HS-27A (cell line): Measurements from ENCODE around the gene GOSR1.
"Not testable (repeated sequence)": the region's sequence is repeated elsewhere in the genome, so short reads cannot be mapped to it uniquely, and the experiment has no call there.

Source experiments
- DNase-seq: peaks from one replicate; pipeline ENCODE4 v3.0.0-alpha.2; 2012; ENCODE audit warnings: low read depth, missing footprints

GOSR1 gene

DNA sequence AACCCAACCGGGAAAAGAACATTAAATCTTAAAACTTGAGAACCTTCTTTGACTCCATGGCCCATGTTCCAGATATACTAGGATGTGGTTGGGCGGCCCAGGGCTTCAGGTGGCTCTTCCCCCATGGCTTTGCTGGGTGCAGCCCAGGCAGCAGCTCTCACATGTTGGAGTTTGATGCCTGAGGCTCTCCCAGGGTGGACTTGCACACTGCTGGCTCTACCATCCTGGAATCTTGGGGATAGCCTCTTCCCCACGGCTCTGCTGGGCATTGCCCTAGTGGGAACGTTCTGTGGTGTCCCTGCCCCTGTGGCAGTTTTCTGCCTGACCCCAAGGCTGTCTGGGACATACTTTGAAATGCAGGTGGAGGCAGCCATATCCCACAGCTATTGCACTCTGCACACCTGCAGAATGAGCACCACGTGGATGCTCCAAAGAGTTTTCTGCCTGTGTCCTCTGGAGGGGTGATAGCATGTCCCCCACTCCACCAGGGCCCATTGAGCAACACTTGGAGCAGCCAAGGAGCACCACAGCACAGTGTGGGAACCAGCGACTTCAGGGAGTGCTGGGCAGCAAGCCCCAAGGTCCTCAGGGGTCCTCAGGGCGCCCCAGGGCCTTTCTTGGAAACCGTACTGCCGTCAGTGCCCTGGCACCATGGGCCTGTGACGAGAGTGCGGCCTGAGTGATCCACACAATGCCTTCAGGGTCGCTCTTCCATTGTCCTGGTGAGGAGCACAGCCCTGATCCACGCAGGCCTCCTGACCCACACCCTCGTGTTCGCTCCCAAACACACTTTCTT lies 70.8 kb downstream of the GOSR1 start:
- DNase-seq, result no peak

GRCh38 chr17:30549181-30549580 lies 72.0 kb downstream of the GOSR1 start:
- DNase-seq, result not testable (repeated sequence)

GRCh38 chr17:30549864-30550511 lies 72.8 kb downstream of the GOSR1 start:
- no peak for DNase-seq

GRCh38 chr17:30550512-30551273 lies 73.5 kb downstream of the GOSR1 start:
- DNase-seq, result no peak

DNA sequence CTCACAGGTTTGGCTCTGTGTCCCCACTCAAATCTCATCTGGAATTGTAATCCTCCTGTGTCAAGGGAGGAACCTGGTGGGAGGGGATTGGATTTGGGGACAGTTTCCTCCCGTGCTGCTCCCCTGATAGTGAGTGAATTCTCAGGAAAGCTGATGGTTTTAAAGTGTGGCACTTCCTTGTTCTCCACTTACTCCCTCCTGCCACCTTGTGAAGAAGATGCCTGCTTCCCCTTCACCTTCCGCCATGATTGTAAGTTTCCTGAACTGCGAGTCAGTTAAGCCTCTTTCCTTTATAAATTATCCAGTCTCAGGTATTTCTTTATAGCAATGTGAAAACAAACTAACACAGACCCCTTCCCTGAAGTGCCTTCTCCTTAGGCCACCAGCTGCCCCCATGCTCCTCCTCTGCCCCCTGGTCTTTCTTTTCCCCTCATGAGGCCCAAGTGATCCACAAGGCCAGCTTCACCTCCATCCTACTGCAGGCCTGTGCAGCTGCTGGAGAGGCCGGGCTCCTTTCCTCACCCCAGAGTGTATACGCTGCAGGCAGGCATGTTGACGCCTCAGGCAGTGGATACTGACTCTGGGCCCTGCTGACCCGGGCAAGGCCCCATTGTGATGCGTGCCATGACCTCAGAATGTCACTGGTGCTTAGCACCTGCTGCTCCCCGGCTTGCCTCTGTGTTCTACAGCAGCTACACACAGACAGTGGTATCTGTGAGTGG lies 74.2 kb downstream of the GOSR1 start:
- DNase-seq, result not testable (repeated sequence)

- no peak for DNase-seq
These were observed 74.8 kb downstream of the GOSR1 start for GRCh38 chr17:30551996-30552339.

GRCh38 chr17:30552994-30553566 lies 75.9 kb downstream of the GOSR1 start:
- no peak for DNase-seq

GRCh38 chr17:30553823-30554440 lies 76.7 kb downstream of the GOSR1 start:
- DNase-seq, result not testable (repeated sequence)

- no peak for DNase-seq
These were observed 77.9 kb downstream of the GOSR1 start for GRCh38 chr17:30554839-30555751.

GRCh38 chr17:30555942-30556341 lies 78.7 kb downstream of the GOSR1 start:
- no peak for DNase-seq

DNA sequence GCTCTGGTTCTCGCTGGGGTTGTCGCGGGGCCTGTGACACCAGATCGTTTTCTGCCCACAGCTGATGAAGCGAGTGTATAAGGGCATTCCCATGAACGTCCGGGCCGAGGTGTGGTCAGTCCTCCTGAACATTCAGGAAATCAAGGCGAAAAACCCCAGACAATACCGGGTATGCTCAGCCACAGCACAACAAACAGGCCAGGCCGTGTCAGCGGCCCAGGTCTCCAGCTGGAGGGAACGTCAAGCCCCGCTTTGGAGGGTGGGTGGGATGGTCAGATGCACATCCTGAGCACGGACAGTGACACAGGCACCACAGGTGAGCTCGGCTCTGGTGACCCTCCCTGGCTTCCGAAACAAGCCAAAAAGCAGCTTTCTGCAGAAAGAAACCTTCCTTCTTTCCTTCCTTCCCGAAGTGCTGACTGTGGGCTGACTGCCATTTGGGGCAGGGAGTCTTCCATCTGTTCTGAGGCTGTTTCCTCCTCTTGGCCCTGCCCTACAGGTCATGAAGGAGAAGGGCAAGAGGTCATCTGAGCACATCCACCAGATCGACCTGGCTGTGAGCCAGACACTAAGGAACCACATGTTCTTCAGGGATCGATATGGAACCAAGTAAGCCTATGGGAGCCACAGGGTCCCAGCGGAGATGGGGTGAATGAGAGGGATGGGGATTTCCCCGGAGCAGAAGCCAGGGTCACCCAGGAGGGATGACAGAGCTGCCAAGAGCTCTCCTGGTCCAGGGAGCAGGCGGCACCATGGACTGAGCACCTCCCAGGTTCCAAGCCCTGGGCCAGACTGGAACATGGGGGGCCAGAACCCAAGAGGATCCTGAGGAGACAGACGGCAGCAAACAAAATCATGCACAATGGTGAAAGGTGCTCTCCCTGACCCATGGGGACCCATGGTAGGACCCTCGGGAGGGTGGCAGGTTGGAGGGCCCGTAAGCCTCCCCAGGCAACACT lies 79.4 kb downstream of the GOSR1 start:
- DNase-seq, result no peak

- no peak for DNase-seq
These were observed 80.9 kb downstream of the GOSR1 start for GRCh38 chr17:30557916-30558685.

DNA sequence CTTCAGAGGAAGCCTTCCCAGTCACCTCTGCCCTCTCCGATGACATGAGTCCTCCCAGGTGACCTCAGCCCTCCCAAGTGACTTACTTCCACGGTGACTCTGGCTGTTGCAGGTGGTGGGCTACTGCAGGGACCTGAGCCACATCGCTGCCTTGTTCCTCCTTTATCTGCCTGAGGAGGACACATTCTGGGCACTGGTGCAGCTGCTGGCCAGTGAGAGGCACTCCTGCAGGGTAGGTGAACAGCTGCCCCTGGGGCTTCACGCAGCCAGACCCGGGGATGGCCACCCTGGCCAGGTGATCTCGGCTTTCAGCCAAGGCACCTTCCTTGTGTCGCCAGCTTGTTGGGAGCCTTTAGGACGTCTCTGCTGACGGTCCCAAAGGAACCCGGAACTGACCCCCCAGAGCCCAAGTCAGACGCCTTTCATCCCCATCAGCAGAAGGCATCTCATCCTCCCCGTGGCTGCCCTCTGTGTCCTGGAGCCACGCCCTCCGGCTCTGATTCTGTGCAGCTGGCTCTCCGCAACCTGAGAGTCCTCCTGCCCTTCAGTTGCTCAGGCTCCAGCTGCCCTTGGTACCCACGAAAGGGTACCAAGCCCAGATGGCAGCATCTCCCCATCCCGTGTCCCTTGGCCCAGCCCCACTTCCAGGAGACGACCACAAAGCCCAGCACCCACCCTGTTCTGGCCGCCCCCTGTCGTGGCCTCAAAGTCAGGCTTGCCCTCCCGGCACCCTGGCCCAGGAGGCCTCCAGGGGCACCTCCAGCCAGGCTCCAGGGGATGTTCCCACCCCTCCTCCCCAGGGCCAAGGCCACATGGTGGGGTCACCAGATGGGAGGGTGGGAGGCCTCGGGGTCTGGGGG lies 81.7 kb downstream of the GOSR1 start:
- no peak for DNase-seq

DNA sequence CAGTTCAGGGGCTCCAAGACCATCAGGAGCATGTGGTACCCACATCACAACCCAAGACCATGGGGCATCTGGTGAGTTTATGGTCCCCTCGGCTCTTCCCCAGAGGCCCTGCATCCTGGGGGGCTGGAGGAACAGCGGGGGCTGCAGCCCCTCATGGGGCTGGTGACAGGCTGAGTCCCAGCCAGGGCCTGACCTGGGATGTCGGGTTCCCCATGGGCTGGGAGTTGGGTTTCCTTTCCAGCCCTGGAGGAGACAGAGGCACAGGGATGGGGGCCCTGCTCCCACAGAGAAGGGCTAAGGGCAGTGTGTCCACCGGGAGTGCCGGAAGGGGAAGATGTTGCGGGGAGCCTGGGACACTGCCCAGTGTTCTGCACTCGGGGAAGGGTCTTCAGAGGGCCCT lies 82.4 kb downstream of the GOSR1 start:
- DNase-seq, result no peak

DNA sequence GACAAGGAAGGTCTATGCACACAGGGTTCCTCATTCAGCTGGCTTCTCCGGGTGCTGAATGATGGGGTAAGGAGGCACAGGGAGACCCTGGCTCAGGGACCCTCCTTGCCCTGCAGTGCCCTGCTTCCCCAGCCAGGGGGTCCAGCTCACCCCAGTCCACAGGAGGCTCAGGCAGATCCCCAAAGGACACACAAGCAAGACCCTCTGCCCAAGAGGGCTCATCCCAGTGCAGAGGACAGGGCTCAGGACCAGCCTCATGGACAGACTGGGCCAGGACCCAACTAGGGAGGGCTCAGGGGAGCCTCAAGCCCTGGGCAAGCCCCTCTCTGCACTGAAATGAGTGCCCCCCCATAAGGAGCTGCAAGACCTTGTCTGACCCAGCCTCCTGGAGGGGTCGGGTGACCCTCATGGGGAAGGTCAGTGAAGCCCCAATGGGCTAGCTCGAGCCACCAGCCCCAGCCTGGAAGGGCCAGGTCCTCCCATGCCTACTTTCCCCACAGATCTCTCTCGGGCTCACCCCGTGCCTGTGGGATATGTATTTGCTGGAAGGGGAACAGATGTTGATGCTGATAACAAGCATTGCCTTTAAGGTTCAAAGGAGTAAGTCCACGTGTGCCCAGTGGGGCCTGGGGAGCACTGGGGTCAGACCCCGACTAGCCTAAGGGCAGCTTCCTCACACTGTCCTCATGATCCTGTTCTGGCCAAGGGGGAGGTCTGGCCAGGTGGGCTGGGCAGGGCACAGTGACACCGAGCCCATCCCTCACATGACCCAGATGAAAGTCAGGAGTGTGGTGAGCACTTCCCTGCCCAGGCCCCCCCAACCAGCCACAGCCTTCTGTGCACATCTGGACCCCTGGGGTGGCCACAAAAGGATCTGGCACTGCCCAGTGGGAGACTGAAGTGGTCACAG lies 83.2 kb downstream of the GOSR1 start:
- DNase-seq, result not testable (repeated sequence)

GRCh38 chr17:30561766-30562165 lies 84.6 kb downstream of the GOSR1 start:
- not testable (repeated sequence) for DNase-seq
